NCI-H748 treated with DMSO at 0.1 percent for 48 hours (cell line): ENCODE data around the gene RHBDD1.

Experiments
- DNase-seq: peaks from one replicate; lab custom pipeline; 2025; lab: John Stamatoyannopoulos, UW

Gene RHBDD1

GRCh38 chr2:226887940-226888339 lies 52.1 kb downstream of the RHBDD1 start:
- no peak for DNase-seq

GRCh38 chr2:226888378-226888965 lies 52.6 kb downstream of the RHBDD1 start:
- DNase-seq: no peak

DNA sequence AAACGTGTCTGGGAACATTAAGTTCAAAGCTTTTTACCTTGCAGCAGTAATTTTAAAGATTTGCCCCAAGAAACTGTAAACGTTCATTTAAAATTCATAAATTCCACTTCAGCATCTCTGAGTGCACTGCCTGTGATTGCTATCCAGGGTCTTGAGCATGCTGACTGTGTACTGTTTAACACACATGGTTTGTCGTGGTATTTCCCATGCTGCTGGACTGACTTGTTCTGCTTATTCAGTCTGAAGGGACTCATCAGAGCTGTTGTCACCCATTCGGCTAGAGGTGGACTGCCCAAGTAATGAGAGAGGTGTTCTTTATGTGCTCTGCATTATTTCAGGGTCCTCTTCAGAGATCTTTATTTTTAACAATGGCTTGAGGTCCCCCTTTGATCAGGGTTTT lies 53.1 kb downstream of the RHBDD1 start:
- no peak for DNase-seq

DNA sequence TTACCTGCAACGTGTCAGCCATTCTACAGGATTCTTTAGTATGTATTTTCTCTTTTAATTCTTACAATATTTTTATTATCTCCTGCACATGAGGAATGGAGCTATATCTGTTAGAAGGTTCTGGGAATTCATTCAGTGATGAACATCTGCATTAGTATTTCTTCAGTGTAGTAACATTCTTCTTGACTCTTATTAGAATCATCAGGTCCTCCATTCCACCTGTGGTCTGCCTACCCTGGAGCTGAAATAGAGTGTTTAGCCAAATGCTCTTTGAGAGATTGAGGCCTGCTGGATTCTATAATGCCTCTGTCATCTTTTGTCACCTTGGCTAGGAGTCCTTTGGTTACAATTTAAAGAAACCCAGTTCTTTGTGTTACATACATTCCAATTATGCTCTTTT lies 54.4 kb downstream of the RHBDD1 start:
- DNase-seq: no peak

- DNase-seq: no peak
These were observed 56.1 kb downstream of the RHBDD1 start for GRCh38 chr2:226891780-226892590.

- DNase-seq: no peak
These were observed 56.9 kb downstream of the RHBDD1 start for GRCh38 chr2:226892729-226893128.

GRCh38 chr2:226893216-226893615 lies 57.4 kb downstream of the RHBDD1 start:
- no peak for DNase-seq

DNA sequence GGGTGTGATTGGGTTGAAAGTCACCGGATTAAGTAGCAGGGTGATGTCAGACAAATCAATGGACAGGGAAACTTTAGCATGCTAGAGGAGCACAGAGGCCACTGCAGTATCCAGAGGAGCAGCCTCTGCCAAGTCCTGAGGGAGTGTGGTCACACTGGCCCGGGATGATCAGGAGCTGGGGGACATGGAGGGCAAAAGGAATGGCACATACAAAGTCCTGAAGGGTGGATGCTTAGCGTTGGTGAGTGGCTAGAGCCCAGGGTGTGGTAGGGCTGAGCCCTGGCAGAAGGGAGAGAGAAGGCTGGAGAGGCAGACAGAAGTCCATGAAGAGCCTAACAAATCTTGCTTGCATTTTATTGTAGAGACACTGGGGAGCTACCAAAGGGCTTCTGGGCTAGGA lies 58.9 kb downstream of the RHBDD1 start:
- DNase-seq: no peak

- DNase-seq: no peak
These were observed 59.7 kb downstream of the RHBDD1 start for GRCh38 chr2:226895579-226895978.

DNA sequence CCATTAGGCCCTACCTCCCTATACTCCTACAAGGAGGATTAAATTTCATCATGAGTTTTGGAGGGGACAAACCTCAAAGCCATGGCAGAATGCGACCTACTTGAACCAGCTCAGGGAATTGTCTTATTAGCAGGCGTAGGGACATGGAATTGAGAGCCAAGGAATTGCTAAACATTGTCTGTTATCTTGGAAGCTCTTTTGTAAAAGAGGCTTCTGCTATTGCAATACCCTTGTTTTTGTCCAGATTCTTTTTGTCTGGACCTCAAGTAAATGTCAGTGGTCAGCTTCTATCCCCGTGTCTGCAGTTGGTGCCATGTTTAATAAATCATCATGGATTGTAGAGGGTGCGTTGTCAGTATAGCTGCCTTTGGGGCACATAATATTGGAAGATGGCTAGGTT lies 62.3 kb downstream of the RHBDD1 start:
- no peak for DNase-seq

GRCh38 chr2:226898897-226899296 lies 63.0 kb downstream of the RHBDD1 start:
- no peak for DNase-seq

DNA sequence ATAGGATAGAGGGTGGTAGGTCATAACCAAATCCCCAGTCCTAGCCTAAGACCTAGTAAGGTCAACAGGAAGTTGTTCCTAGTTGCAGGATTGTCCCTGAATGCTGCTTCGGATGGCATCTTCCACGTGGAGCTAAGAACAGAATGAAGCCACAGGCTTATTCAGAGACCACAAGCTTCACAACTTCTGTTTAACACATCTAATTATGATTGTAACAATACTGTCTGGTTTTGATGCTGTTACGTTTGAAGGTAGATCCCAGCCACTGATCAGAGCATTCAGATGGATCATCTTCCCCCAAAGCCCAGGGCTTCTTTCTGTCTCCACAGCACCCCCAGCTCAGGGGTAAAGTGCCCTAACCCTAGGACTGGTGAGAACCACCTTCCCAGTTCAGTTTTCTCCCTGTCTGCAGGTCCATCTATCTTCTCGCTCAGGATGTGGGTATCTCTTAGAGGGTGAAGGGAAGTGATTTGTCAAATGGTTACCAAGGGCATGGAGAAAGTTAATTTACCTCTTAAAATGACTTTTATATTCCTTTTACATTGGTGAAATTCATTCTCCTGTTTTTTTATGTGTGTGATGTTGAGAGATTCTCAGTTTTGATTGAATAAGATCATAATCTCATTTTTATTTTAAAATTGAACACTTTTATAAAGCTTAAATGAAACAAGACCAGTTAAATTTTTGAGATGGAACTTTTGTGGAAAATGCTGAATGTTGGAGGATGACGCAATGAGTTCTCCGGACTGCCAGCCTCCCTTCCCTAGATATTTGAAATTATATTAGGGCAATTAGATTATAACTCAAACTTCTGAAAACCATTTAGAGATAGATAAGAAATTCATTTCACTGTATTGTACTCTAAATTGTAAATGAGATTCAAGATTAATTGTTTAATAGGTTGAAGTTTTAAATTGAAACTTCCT lies 66.5 kb downstream of the RHBDD1 start:
- DNase-seq: no peak

GRCh38 chr2:226903179-226903578 lies 67.3 kb downstream of the RHBDD1 start:
- no peak for DNase-seq

DNA sequence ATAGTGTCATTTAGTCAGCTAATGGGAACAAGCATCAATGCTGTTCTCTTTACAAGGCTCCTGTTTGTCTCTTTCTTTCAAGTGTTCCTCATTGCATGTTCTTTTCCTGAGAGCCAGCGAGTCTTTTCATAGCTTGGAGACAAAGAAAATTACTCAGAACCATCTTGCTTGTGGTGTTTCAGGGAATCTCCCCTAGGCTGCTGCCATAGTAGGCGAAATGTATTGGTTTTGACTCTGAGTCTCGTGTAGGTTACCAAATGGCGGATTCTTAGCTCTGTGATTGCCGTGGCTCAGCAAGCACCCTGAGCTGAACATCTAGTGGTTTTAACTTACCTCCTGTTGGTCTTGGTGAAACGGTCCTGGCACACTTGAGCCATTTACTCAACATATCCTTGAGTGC lies 68.7 kb downstream of the RHBDD1 start:
- DNase-seq: no peak

GRCh38 chr2:226905718-226906117 lies 69.9 kb downstream of the RHBDD1 start:
- DNase-seq: no peak

- DNase-seq: no peak
These were observed 70.4 kb downstream of the RHBDD1 start for GRCh38 chr2:226906163-226906693.

DNA sequence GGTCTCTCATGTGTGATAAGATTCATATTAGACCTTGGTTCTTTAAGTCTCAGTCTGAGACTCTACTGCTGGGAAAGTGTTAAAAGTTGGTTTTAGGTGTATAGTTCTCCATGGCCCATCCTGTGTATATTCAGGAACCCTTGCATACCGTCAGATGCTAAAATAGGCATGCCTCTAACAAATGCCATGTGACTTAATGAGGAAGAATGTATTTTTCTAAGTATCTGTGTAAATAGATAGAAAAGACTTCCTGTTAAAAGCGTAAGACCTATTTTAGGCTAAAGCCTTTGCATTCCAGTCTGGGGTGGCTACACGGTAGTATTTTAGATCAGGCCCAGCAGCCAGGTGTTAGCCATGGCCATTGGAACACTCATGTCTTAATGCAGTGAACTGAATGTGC lies 73.3 kb downstream of the RHBDD1 start:
- no peak for DNase-seq

GRCh38 chr2:226909836-226910235 lies 74.0 kb downstream of the RHBDD1 start:
- DNase-seq: no peak

- DNase-seq: no peak
These were observed 74.5 kb downstream of the RHBDD1 start for GRCh38 chr2:226910384-226910783.

- no peak for DNase-seq
These were observed 76.1 kb downstream of the RHBDD1 start for GRCh38 chr2:226911932-226912331.

DNA sequence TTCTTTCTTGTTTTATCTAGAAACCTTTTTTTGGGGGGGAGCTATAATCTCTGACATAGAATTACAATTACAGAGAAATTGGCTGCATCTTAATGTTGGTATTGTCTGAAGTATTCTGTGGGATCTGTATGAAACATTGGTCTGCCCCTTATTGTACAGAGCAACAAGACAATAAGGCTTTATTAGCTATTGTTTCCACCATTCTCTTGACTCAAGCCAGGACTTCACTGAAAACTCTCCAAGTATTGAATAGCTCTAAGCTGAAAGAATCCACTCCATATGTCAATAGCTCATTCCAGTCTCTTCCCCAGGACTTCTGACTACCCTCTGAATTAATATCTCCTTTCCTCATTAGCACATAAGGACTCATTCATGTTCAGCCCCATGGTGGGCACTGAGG lies 77.8 kb downstream of the RHBDD1 start:
- DNase-seq: no peak

GRCh38 chr2:226915846-226916360 lies 80.0 kb downstream of the RHBDD1 start:
- no peak for DNase-seq
